Fibroblast of gingiva (primary cell): ENCODE results near the gene ZNF90.
"Not testable (repeated sequence)": the region's sequence is repeated elsewhere in the genome, so short reads cannot be mapped to it uniquely, and the experiment has no call there.

Experiments used
- DNase-seq: peaks from one replicate; pipeline ENCODE4 v3.0.0-alpha.2; 2011; ENCODE audit warnings: low read depth

ZNF90 gene

GRCh38 chr19:20103091-20103740 lies 25.4 kb downstream of the ZNF90 start:
- no peak for DNase-seq

GRCh38 chr19:20107301-20107700 lies 29.5 kb downstream of the ZNF90 start:
- DNase-seq = no peak

GRCh38 chr19:20118064-20118839 lies 40.5 kb downstream of the ZNF90 start:
- DNase-seq = not testable (repeated sequence)

GRCh38 chr19:20124879-20125278 lies 47.1 kb downstream of the ZNF90 start:
- no peak for DNase-seq

GRCh38 chr19:20132933-20133332 lies 55.1 kb downstream of the ZNF90 start:
- DNase-seq = not testable (repeated sequence)

- DNase-seq = not testable (repeated sequence)
Measured at GRCh38 chr19:20137714-20138113, 59.9 kb downstream of the ZNF90 start.

GRCh38 chr19:20151617-20152145 lies 73.9 kb downstream of the ZNF90 start:
- DNase-seq = no peak

- DNase-seq = not testable (repeated sequence)
Measured at GRCh38 chr19:20152506-20152905, 74.7 kb downstream of the ZNF90 start.

GRCh38 chr19:20153281-20153680 lies 75.5 kb downstream of the ZNF90 start:
- no peak for DNase-seq

GRCh38 chr19:20154636-20155035 lies 76.8 kb downstream of the ZNF90 start:
- no peak for DNase-seq

GRCh38 chr19:20162821-20163220 lies 85.0 kb downstream of the ZNF90 start:
- no peak for DNase-seq

- DNase-seq = no peak
Measured at GRCh38 chr19:20164456-20164855, 86.7 kb downstream of the ZNF90 start.

GRCh38 chr19:20165971-20166592 lies 88.3 kb downstream of the ZNF90 start:
- no peak for DNase-seq

GRCh38 chr19:20167020-20167644 lies 89.3 kb downstream of the ZNF90 start, which contains the start of gene ZNF486:
ZNF486 (plus strand) TSS chr19:20167214; CDS start chr19:20167331, 117 bp downstream.
- peak; percentile 96 for DNase-seq

- DNase-seq = peak; percentile 46
Measured at GRCh38 chr19:20167651-20168122, 89.9 kb downstream of the ZNF90 start.
